Glutamatergic neuron (in vitro differentiated cells): ENCODE data around the gene NDST1. TPM values are rescaled to one million over a fixed set of nuclear protein-coding genes. Genes with fewer than 3 reads are reported as not detected.
A peak's percentile ranks its signal among the peaks of the same experiment; 100 is the strongest.

Source experiments
- DNase-seq: peaks from one replicate; pipeline ENCODE4 v3.0.0; 2022
- H3K27ac Mint-ChIP-seq: one replicate; pipeline ENCODE4 v1.8.0; 2020; ENCODE audit warnings: mild to moderate bottlenecking, mixed read lengths, inconsistent platforms; ENCODE audit not compliant: unreplicated experiment
- H3K27me3 Mint-ChIP-seq: one replicate; pipeline ENCODE4 v1.8.0; 2020; ENCODE audit warnings: mild to moderate bottlenecking, moderate library complexity, mixed read lengths, inconsistent platforms; ENCODE audit not compliant: unreplicated experiment
- H3K36me3 Mint-ChIP-seq: one replicate; pipeline ENCODE4 v1.8.0; 2020; ENCODE audit warnings: mild to moderate bottlenecking, mixed read lengths, inconsistent platforms; ENCODE audit not compliant: unreplicated experiment
- H3K4me1 Mint-ChIP-seq: one replicate; pipeline ENCODE4 v1.8.0; 2020; ENCODE audit warnings: mild to moderate bottlenecking, low read depth, mixed read lengths, inconsistent platforms; ENCODE audit not compliant: unreplicated experiment
- H3K4me3 Mint-ChIP-seq: one replicate; pipeline ENCODE4 v1.8.0; 2020; ENCODE audit warnings: mild to moderate bottlenecking, mixed read lengths, inconsistent platforms; ENCODE audit not compliant: unreplicated experiment
- H3K9me3 Mint-ChIP-seq: one replicate; pipeline ENCODE4 v1.8.0; 2020; ENCODE audit warnings: mild to moderate bottlenecking, moderate library complexity, mixed read lengths, inconsistent platforms; ENCODE audit not compliant: unreplicated experiment
- total RNA-seq: library from RNA; stranded (reverse); fragmentation: NEBNext Ultra II Directional; extraction: Animal tissue kit (Norgen Biotek cat#: 25700); gene quantifications from one replicate; pipeline ENCODE4 v1.2.1, GENCODE V29; 2021; ENCODE audit not compliant: unreplicated experiment
- TF ChIP-seq, protein P1 (sequence below): fragments of 200-600 bp; sonication (generic); IDR thresholded peaks from one replicate; pipeline ENCODE4 v1.5.0; 2021; ENCODE audit not compliant: partially characterized antibody, unreplicated experiment

The NDST1 gene
- total RNA-seq, 1 donor from 2014 or later, result 160 TPM

- DNase-seq, result no peak
- Mint-ChIP-seq H3K9me3 (peaks cover 12% of the 10 kb centered on the region), H3K4me1 (peaks cover 52% of the 10 kb centered on the region), H3K36me3 (no peaks in the 10 kb centered on the region), H3K4me3 (peak overlapping the region; percentile 23), H3K27me3 (peaks cover 21% of the 10 kb centered on the region), H3K27ac (peak overlapping the region; percentile 69)
- TF ChIP-seq, protein P1, sequence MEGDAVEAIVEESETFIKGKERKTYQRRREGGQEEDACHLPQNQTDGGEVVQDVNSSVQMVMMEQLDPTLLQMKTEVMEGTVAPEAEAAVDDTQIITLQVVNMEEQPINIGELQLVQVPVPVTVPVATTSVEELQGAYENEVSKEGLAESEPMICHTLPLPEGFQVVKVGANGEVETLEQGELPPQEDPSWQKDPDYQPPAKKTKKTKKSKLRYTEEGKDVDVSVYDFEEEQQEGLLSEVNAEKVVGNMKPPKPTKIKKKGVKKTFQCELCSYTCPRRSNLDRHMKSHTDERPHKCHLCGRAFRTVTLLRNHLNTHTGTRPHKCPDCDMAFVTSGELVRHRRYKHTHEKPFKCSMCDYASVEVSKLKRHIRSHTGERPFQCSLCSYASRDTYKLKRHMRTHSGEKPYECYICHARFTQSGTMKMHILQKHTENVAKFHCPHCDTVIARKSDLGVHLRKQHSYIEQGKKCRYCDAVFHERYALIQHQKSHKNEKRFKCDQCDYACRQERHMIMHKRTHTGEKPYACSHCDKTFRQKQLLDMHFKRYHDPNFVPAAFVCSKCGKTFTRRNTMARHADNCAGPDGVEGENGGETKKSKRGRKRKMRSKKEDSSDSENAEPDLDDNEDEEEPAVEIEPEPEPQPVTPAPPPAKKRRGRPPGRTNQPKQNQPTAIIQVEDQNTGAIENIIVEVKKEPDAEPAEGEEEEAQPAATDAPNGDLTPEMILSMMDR, result no peak
Observed at GRCh38 chr5:150499437-150499956, 8.4 kb upstream of the NDST1 start.

DNA sequence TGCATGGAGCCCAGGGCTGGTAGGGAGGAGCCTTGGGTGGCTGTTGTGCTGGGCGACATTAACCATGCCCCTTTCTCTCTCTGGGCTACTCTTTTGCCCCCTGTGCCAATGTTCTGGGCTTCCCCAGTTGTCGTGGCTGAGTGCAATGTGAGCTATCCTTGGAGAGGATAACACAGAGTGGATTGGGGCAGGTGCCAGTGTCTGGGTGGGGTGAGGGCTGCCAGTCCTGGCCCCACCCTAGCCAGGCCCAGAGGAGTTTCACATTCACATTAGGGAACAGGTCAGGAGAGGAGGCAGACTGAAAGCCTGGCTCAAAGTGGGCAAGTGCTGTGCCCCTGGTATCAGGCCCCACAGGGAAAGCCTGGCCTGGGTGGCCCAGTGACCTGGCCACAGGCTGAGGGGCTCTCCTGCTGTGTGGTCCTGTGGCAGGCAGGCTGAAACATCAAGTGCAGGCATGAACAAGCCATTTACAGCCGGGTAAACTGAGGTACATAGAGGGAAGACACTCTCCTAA is 7.5 kb upstream of the NDST1 start:
- no peak for DNase-seq
- Mint-ChIP-seq H3K27ac (peak overlapping the region; percentile 48), H3K4me3 (no peak overlapping the region), H3K4me1 (peaks cover 57% of the 10 kb centered on the region), H3K9me3 (peaks cover 14% of the 10 kb centered on the region), H3K36me3 (no peaks in the 10 kb centered on the region), H3K27me3 (peaks cover 21% of the 10 kb centered on the region)
- TF ChIP-seq, protein P1, result no peak

GRCh38 chr5:150500905-150501304 is 7.0 kb upstream of the NDST1 start:
- no peaks in the 10 kb centered on the region for H3K36me3 Mint-ChIP-seq
- peak overlapping the region; percentile 48 for H3K27ac Mint-ChIP-seq

GRCh38 chr5:150502106-150502505 is 5.8 kb upstream of the NDST1 start:
- Mint-ChIP-seq H3K4me1 (peaks cover 53% of the 10 kb centered on the region), H3K27ac (peak overlapping the region; percentile 9), H3K27me3 (peaks cover 18% of the 10 kb centered on the region), H3K36me3 (no peaks in the 10 kb centered on the region), H3K4me3 (no peak overlapping the region), H3K9me3 (peaks cover 8% of the 10 kb centered on the region)
- TF ChIP-seq, protein P1, result no peak
- no peak for DNase-seq

More at GRCh38 chr5:150500905-150501304, 7.0 kb upstream of the NDST1 start:
- H3K27me3 Mint-ChIP-seq, result peaks cover 20% of the 10 kb centered on the region
- H3K9me3 Mint-ChIP-seq, result peaks cover 11% of the 10 kb centered on the region
- no peak overlapping the region for H3K4me3 Mint-ChIP-seq
- TF ChIP-seq, protein P1, result no peak
- no peak for DNase-seq
- peaks cover 55% of the 10 kb centered on the region for H3K4me1 Mint-ChIP-seq

DNA sequence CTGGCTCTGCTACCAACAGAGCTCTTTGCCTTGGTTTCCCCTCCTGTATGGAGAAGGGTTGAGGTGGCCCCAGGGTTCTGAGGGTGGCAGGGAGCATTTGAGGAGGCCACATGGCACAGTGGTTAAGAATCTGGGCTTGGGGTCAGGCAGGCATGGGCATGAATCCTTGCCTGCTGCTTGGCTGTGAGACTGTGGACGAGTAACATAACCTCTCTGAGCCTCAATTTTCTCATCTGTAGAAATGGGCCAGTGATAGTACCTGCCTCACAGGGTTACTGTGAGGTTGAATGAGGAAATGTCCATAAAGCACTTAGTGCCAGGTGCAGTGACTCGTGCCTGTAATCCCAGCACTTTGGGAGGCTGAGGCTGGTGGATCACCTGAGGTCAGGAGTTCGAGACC is 5.1 kb upstream of the NDST1 start:
- peaks cover 13% of the 10 kb centered on the region for H3K27me3 Mint-ChIP-seq
- TF ChIP-seq, protein P1, result no peak
- no peak overlapping the region for H3K27ac Mint-ChIP-seq

More for the DNA sequence above, 5.1 kb upstream of the NDST1 start:
- Mint-ChIP-seq H3K4me1 (peaks cover 50% of the 10 kb centered on the region), H3K36me3 (no peaks in the 10 kb centered on the region), H3K4me3 (no peak overlapping the region), H3K9me3 (peaks cover 3% of the 10 kb centered on the region)
- DNase-seq, result no peak
